HepG2 (cell line): Measurements from ENCODE around the gene GPR107. TPM values are rescaled to one million over a fixed set of nuclear protein-coding genes. Genes with fewer than 3 reads are reported as not detected.

Experiments used
- ATAC-seq: fragments of 200-7000 bp; cut with Tn5 transposase; 3 replicates; pipeline ENCODE4 v1.9.1; 2020; ENCODE audit warnings: mild to moderate bottlenecking, moderate library complexity
- BruUV-seq: library from RNA; stranded (reverse); fragments of 400-500 nt; replicated peaks from 2 replicates; lab custom pipeline; 2021; lab: Mats Ljungman, UMichigan
- CTCF ChIA-PET: fragments of 300-600 bp; formaldehyde crosslinking; extraction: SDS; loops from one replicate; lab custom pipeline; 2021; ENCODE audit warnings: low total read pairs, inconsistent platforms, low intra/inter-chr PET ratio; lab: Yijun Ruan, JAX
- POLR2A ChIA-PET: fragments of 350-600 bp; sonication (Branson Sonifier 250); formaldehyde crosslinking; loops from one replicate; lab custom pipeline; 2020; ENCODE audit warnings: antibody characterized with exemption, inconsistent platforms; lab: Yijun Ruan, JAX
- DNase-seq: peaks from one replicate; pipeline ENCODE4 v3.0.0-alpha.2; 2015; ENCODE audit warnings: low spot score
- FAIRE-seq: peaks from 3 replicates; lab custom pipeline; 2011; peaks lifted over from hg19 to GRCh38; lab: Jason Lieb, UNC
- H2AFZ ChIP-seq: one replicate; pipeline ENCODE4 v1.6.1; 2011; ENCODE audit warnings: low read length, inconsistent platforms
- H3K27ac ChIP-seq: fragments of 300-600 bp; 3 replicates; pipeline ENCODE4 v1.8.0; 2011; ENCODE audit warnings: mixed run types, mild to moderate bottlenecking, mixed read lengths, low read length, inconsistent platforms; ENCODE audit not compliant: insufficient read depth; ENCODE audit errors: extremely low read length
- H3K27me3 ChIP-seq, 2 experiments: fragments of 200-600 bp in 1 of 2; 2 replicates in 1 of 2; 3 replicates in 1 of 2; pipeline versions ENCODE4 v1.6.0 to v1.8.0; 2011; ENCODE audit warnings: low read length in 2 of 2, mild to moderate bottlenecking in 2 of 2, moderate library complexity in 2 of 2, inconsistent platforms in 1 of 2; ENCODE audit not compliant: insufficient read depth in 2 of 2, control insufficient read depth in 1 of 2
- H3K36me3 ChIP-seq, 2 experiments: fragments of 200-600 bp in 1 of 2; replicated peaks in 1 of 2; 2 replicates in 1 of 2; 3 replicates in 1 of 2; pipeline versions ENCODE4 v1.5.1 to v1.8.0; 2011; ENCODE audit warnings: low read length in 2 of 2, inconsistent platforms in 1 of 2; ENCODE audit not compliant: insufficient read depth in 2 of 2, control insufficient read depth in 1 of 2
- H3K4me1 ChIP-seq: 2 replicates; pipeline ENCODE4 v1.5.1; 2012; ENCODE audit warnings: low read length, inconsistent platforms; ENCODE audit not compliant: insufficient read depth
- H3K4me2 ChIP-seq: 2 replicates; pipeline ENCODE4 v1.6.0; 2011; ENCODE audit warnings: low read depth, low read length, inconsistent platforms
- H3K4me3 ChIP-seq, 3 experiments: fragments of 200-600 bp in 1 of 3; sonication (generic), shearing (Covaris generic) in 1 of 3; replicated peaks in 1 of 3; 2 replicates each; pipeline ENCODE4 v1.5.1; 2011 to 2016; ENCODE audit warnings: low read length in 3 of 3, inconsistent platforms in 2 of 3, low read depth in 2 of 3, mild to moderate bottlenecking in 2 of 3, control low read depth in 1 of 3, mixed read lengths in 1 of 3; ENCODE audit not compliant: insufficient read depth in 1 of 3
- H3K79me2 ChIP-seq: one replicate; pipeline ENCODE4 v1.6.1; 2011; ENCODE audit warnings: low read length, inconsistent platforms; ENCODE audit not compliant: insufficient read depth
- H3K9ac ChIP-seq: 2 replicates; pipeline ENCODE4 v1.6.0; 2011; ENCODE audit warnings: mild to moderate bottlenecking, low read depth, low read length, inconsistent platforms; ENCODE audit not compliant: insufficient read depth
- H3K9me3 ChIP-seq: 2 replicates; pipeline ENCODE4 v1.5.1; 2012; ENCODE audit warnings: mild to moderate bottlenecking, low read length
- H4K20me1 ChIP-seq: 2 replicates; pipeline ENCODE4 v1.6.0; 2011; ENCODE audit warnings: inconsistent platforms, mild to moderate bottlenecking, low read length, moderate library complexity; ENCODE audit not compliant: insufficient read depth
- FIP1L1 ChIP-seq: fragments of 200-400 bp; formaldehyde crosslinking; IDR thresholded peaks from 2 replicates; pipeline ENCODE4 v1.6.1; 2018; ENCODE audit warnings: low read depth, mild to moderate bottlenecking, low read length, moderate library complexity, borderline replicate concordance; ENCODE audit not compliant: insufficient read depth
- GLI4 ChIP-seq: sonication (generic); formaldehyde crosslinking; IDR thresholded peaks from 2 replicates; pipeline ENCODE4 v1.5.1; 2020; ENCODE audit warnings: missing genetic modification reagents, mild to moderate bottlenecking, moderate library complexity, borderline replicate concordance
- HMGA1 ChIP-seq: sonication (generic); formaldehyde crosslinking; conservative IDR thresholded peaks from 2 replicates; pipeline ENCODE4 v1.4.0; 2020; ENCODE audit warnings: missing genetic modification reagents
- LCORL ChIP-seq, 2 experiments: fragments of 450-650 bp in 1 of 2; sonication (generic) in 1 of 2; formaldehyde crosslinking in 1 of 2; IDR thresholded peaks; 2 replicates each; pipeline versions ENCODE4 v1.5.0 to v1.6.1; 2017 to 2020; ENCODE audit warnings: antibody characterized with exemption in 1 of 2, missing genetic modification reagents in 1 of 2
- NFE2 ChIP-seq: sonication (generic); formaldehyde crosslinking; IDR thresholded peaks from 2 replicates; pipeline ENCODE4 v1.4.0; 2020; ENCODE audit warnings: missing genetic modification reagents
- NFKBIZ ChIP-seq: IDR thresholded peaks from 2 replicates; pipeline ENCODE4 v1.6.1; 2018; ENCODE audit warnings: missing genetic modification reagents, missing compliant biosample characterization
- STAT5B ChIP-seq: sonication (generic); formaldehyde crosslinking; IDR thresholded peaks from 2 replicates; pipeline ENCODE4 v1.4.0; 2020; ENCODE audit warnings: missing genetic modification reagents
- ZMYM2 ChIP-seq: sonication (generic); formaldehyde crosslinking; IDR thresholded peaks from 2 replicates; pipeline ENCODE4 v1.8.0; 2022; ENCODE audit warnings: mild to moderate bottlenecking, missing genetic modification reagents
- ZNF264 ChIP-seq: sonication (generic); formaldehyde crosslinking; IDR thresholded peaks from 2 replicates; pipeline ENCODE4 v1.4.0; 2020; ENCODE audit warnings: missing genetic modification reagents
- WGBS: methylation state at CpG from one replicate; pipeline ENCODE4 v1.1.6; 2017; ENCODE audit warnings: low lambda C conversion rate; 5-methylcytosine and 5-hydroxymethylcytosine counted together
- in situ Hi-C: cut with HindIII; loops from 2 replicates; pipeline ENCODE4 v1.10.0; 2017; ENCODE audit warnings: low pct_unique_long_range_greater_than_20kb; ENCODE audit not compliant: extremely low pct_ligation_motif_present
- intact Hi-C: fragments of 100-400 bp; cut with micrococcal nuclease; formaldehyde crosslinking; loops from one replicate; pipeline ENCODE4 v1.10.0; 2022; ENCODE audit not compliant: unreplicated experiment
- polyA plus RNA-seq, 8 experiments: library from polyadenylated mRNA; depleted of rRNA in 3 of 8; stranded (reverse) in 7 of 8; unstranded in 1 of 8; fragments of >200 nt; fragmentation: Illumina TruSeq in 4 of 8; extraction: Trizol in 4 of 8; gene quantifications; 2 replicates each; pipeline versions ENCODE4 v1.2.1 to v1.2.3, GENCODE V29; 2011 to 2016; ENCODE audit warnings: low read depth in 4 of 8, missing spikeins in 1 of 8, mixed read lengths in 1 of 8; ENCODE audit not compliant: insufficient read depth in 1 of 8
- total RNA-seq, 5 experiments: library from RNA; depleted of rRNA; stranded (reverse); fragments of >200 nt; fragmentation: Illumina TruSeq; extraction: Trizol; gene quantifications; 2 replicates each; pipeline ENCODE4 v1.2.3, GENCODE V29; 2016; ENCODE audit warnings: low read depth in 1 of 5
- TF ChIP-seq, protein P1 (sequence below), 2 experiments: sonication (generic) in 1 of 2; formaldehyde crosslinking in 1 of 2; IDR thresholded peaks; 2 replicates each; pipeline versions ENCODE4 v1.6.1 to v1.9.0; 2014 to 2022; ENCODE audit warnings: antibody characterized with exemption in 1 of 2, borderline replicate concordance in 1 of 2, inconsistent platforms in 1 of 2, low read depth in 1 of 2, missing genetic modification reagents in 1 of 2
- TF ChIP-seq, protein P2 (sequence below): sonication (generic); formaldehyde crosslinking; IDR thresholded peaks from 2 replicates; pipeline ENCODE4 v1.4.0; 2020; ENCODE audit warnings: missing genetic modification reagents
- TF ChIP-seq, protein P3 (sequence below): fragments of 450-650 bp; IDR thresholded peaks from 2 replicates; pipeline ENCODE4 v1.6.1; 2016
- TF ChIP-seq, protein P4 (sequence below): sonication (generic); formaldehyde crosslinking; IDR thresholded peaks from 2 replicates; pipeline ENCODE4 v1.4.0; 2020; ENCODE audit warnings: low read depth, mild to moderate bottlenecking, missing genetic modification reagents
- TF ChIP-seq, protein P5 (sequence below): sonication (generic); formaldehyde crosslinking; IDR thresholded peaks from 2 replicates; pipeline ENCODE4 v1.4.0; 2020; ENCODE audit warnings: mild to moderate bottlenecking, missing genetic modification reagents

GPR107 gene
- total and polyA plus RNA-seq, 2 of the 13 experiments (the other 11 are each of a cell fraction or from before 2014, with no cell fraction given) = 22.5 to 24.4 TPM

DNA sequence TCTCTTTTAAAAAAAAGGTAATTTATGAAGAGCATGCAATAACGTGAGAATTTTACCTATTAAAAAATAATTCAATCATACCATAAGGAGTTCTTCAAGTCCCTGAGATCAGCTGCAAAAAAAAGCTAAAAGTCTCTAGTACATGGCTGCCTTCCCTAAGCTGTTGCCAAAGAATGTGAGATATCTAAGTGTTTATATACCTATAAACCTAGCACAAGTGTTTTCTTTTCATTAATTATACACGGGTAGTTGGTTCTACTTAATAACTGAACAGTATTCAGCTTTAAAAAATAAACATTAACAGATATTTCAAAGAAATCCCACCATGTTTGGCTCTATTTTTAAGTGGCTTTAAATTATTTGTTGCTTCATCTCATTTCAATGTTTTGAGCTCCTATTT is 36.6 kb upstream of the GPR107 start:
- Histone ChIP-seq H3K36me3 (no peaks in the 10 kb centered on the region), H3K79me2 (peaks cover 9% of the 10 kb centered on the region), H3K4me2 (no peak overlapping the region), H3K27ac (no peak overlapping the region), H2AFZ (no peak overlapping the region), H3K27me3 (no peaks in the 10 kb centered on the region), H3K9me3 (peaks cover 4% of the 10 kb centered on the region; the same call in 1 of the 2 replicates), H4K20me1 (no peaks in the 10 kb centered on the region), H3K4me3 (no peak overlapping the region), H3K9ac (no peak overlapping the region), H3K4me1 (peaks cover 8% of the 10 kb centered on the region)
- intact Hi-C loops = no loop called here
- FAIRE-seq (no peak), ATAC-seq (no peak), DNase-seq (no peak)
- WGBS = 85% methylated on average over 2 of the region's 2 CpGs
- in situ Hi-C loops = no loop called here
- no TSS peak for BruUV-seq
- CTCF ChIA-PET = no interaction called here
- POLR2A ChIA-PET = interaction anchor here (0.8 kb wide), 1 partner anchor 9 kb away, joined by 4 read pairs; no protein-coding TSS in a partner anchor
- TF ChIP-seq STAT5B (CRISPR knock-in tag) = no peak
- TF ChIP-seq LCORL (IDR thresholded peaks at IDR 0.05) = no peak
- TF ChIP-seq LCORL (CRISPR knock-in tag; IDR thresholded peaks at IDR 0.05) = no peak
- no peak for TF ChIP-seq NFKBIZ (CRISPR knock-in tag)
- no peak for TF ChIP-seq HMGA1
- no peak for TF ChIP-seq FIP1L1
- TF ChIP-seq ZMYM2 (CRISPR knock-in tag) = no peak
- TF ChIP-seq NFE2 (CRISPR knock-in tag) = no peak
- TF ChIP-seq, protein P1, sequence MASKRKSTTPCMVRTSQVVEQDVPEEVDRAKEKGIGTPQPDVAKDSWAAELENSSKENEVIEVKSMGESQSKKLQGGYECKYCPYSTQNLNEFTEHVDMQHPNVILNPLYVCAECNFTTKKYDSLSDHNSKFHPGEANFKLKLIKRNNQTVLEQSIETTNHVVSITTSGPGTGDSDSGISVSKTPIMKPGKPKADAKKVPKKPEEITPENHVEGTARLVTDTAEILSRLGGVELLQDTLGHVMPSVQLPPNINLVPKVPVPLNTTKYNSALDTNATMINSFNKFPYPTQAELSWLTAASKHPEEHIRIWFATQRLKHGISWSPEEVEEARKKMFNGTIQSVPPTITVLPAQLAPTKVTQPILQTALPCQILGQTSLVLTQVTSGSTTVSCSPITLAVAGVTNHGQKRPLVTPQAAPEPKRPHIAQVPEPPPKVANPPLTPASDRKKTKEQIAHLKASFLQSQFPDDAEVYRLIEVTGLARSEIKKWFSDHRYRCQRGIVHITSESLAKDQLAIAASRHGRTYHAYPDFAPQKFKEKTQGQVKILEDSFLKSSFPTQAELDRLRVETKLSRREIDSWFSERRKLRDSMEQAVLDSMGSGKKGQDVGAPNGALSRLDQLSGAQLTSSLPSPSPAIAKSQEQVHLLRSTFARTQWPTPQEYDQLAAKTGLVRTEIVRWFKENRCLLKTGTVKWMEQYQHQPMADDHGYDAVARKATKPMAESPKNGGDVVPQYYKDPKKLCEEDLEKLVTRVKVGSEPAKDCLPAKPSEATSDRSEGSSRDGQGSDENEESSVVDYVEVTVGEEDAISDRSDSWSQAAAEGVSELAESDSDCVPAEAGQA (IDR thresholded peaks at IDR 0.05; ENCODE audit: low read depth) = no peak
- TF ChIP-seq, protein P1 (CRISPR knock-in tag; IDR thresholded peaks at IDR 0.05; ENCODE audit: borderline replicate concordance) = no peak
- TF ChIP-seq ZNF264 = no peak
- TF ChIP-seq GLI4 (CRISPR knock-in tag) = no peak
- TF ChIP-seq, protein P2, sequence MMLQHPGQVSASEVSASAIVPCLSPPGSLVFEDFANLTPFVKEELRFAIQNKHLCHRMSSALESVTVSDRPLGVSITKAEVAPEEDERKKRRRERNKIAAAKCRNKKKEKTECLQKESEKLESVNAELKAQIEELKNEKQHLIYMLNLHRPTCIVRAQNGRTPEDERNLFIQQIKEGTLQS (CRISPR knock-in tag) = no peak
- TF ChIP-seq, protein P3, sequence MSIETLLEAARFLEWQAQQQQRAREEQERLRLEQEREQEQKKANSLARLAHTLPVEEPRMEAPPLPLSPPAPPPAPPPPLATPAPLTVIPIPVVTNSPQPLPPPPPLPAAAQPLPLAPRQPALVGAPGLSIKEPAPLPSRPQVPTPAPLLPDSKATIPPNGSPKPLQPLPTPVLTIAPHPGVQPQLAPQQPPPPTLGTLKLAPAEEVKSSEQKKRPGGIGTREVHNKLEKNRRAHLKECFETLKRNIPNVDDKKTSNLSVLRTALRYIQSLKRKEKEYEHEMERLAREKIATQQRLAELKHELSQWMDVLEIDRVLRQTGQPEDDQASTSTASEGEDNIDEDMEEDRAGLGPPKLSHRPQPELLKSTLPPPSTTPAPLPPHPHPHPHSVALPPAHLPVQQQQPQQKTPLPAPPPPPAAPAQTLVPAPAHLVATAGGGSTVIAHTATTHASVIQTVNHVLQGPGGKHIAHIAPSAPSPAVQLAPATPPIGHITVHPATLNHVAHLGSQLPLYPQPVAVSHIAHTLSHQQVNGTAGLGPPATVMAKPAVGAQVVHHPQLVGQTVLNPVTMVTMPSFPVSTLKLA = no peak
- TF ChIP-seq, protein P4, sequence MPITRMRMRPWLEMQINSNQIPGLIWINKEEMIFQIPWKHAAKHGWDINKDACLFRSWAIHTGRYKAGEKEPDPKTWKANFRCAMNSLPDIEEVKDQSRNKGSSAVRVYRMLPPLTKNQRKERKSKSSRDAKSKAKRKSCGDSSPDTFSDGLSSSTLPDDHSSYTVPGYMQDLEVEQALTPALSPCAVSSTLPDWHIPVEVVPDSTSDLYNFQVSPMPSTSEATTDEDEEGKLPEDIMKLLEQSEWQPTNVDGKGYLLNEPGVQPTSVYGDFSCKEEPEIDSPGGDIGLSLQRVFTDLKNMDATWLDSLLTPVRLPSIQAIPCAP = no peak
- TF ChIP-seq, protein P5, sequence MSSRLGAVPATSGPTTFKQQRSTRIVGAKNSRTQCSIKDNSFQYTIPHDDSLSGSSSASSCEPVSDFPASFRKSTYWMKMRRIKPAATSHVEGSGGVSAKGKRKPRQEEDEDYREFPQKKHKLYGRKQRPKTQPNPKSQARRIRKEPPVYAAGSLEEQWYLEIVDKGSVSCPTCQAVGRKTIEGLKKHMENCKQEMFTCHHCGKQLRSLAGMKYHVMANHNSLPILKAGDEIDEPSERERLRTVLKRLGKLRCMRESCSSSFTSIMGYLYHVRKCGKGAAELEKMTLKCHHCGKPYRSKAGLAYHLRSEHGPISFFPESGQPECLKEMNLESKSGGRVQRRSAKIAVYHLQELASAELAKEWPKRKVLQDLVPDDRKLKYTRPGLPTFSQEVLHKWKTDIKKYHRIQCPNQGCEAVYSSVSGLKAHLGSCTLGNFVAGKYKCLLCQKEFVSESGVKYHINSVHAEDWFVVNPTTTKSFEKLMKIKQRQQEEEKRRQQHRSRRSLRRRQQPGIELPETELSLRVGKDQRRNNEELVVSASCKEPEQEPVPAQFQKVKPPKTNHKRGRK (CRISPR knock-in tag) = no peak
